Glutamatergic neuron (in vitro differentiated cells): ENCODE data around the gene ELMO1. TPM values are rescaled to one million over a fixed set of nuclear protein-coding genes. Genes with fewer than 3 reads are reported as not detected.

Experiments
- DNase-seq: peaks from one replicate; pipeline ENCODE4 v3.0.0; 2022
- H3K27ac Mint-ChIP-seq: one replicate; pipeline ENCODE4 v1.8.0; 2020; ENCODE audit warnings: mild to moderate bottlenecking, mixed read lengths, inconsistent platforms; ENCODE audit not compliant: unreplicated experiment
- H3K27me3 Mint-ChIP-seq: one replicate; pipeline ENCODE4 v1.8.0; 2020; ENCODE audit warnings: mild to moderate bottlenecking, moderate library complexity, mixed read lengths, inconsistent platforms; ENCODE audit not compliant: unreplicated experiment
- H3K36me3 Mint-ChIP-seq: one replicate; pipeline ENCODE4 v1.8.0; 2020; ENCODE audit warnings: mild to moderate bottlenecking, mixed read lengths, inconsistent platforms; ENCODE audit not compliant: unreplicated experiment
- H3K4me1 Mint-ChIP-seq: one replicate; pipeline ENCODE4 v1.8.0; 2020; ENCODE audit warnings: mild to moderate bottlenecking, low read depth, mixed read lengths, inconsistent platforms; ENCODE audit not compliant: unreplicated experiment
- H3K4me3 Mint-ChIP-seq: one replicate; pipeline ENCODE4 v1.8.0; 2020; ENCODE audit warnings: mild to moderate bottlenecking, mixed read lengths, inconsistent platforms; ENCODE audit not compliant: unreplicated experiment
- H3K9me3 Mint-ChIP-seq: one replicate; pipeline ENCODE4 v1.8.0; 2020; ENCODE audit warnings: mild to moderate bottlenecking, moderate library complexity, mixed read lengths, inconsistent platforms; ENCODE audit not compliant: unreplicated experiment
- CTCF ChIP-seq: fragments of 200-600 bp; sonication (generic); IDR thresholded peaks from one replicate; pipeline ENCODE4 v1.5.0; 2021; ENCODE audit not compliant: partially characterized antibody, unreplicated experiment
- total RNA-seq: library from RNA; stranded (reverse); fragmentation: NEBNext Ultra II Directional; extraction: Animal tissue kit (Norgen Biotek cat#: 25700); gene quantifications from one replicate; pipeline ENCODE4 v1.2.1, GENCODE V29; 2021; ENCODE audit not compliant: unreplicated experiment

ELMO1 gene
- total RNA-seq, 1 donor from 2014 or later: 5.5 TPM

- no peak for DNase-seq
- no peaks in the 10 kb centered on the region for H3K36me3 Mint-ChIP-seq
- no peak overlapping the region for H3K4me3 Mint-ChIP-seq
- H3K27me3 Mint-ChIP-seq: peaks cover 3% of the 10 kb centered on the region
- TF ChIP-seq CTCF: no peak
- peaks cover 16% of the 10 kb centered on the region for H3K4me1 Mint-ChIP-seq
- peaks cover 6% of the 10 kb centered on the region for H3K9me3 Mint-ChIP-seq
- H3K27ac Mint-ChIP-seq: no peak overlapping the region
These were observed 132.6 kb downstream of the ELMO1 start for GRCh38 chr7:37315772-37316715.

GRCh38 chr7:37312608-37313007 lies 136.1 kb downstream of the ELMO1 start:
- no peak for DNase-seq
- Mint-ChIP-seq H3K27me3 (peaks cover 3% of the 10 kb centered on the region), H3K36me3 (no peaks in the 10 kb centered on the region), H3K9me3 (peaks cover 6% of the 10 kb centered on the region), H3K4me3 (no peak overlapping the region), H3K27ac (no peak overlapping the region), H3K4me1 (peaks cover 19% of the 10 kb centered on the region)
- no peak for TF ChIP-seq CTCF

GRCh38 chr7:37311355-37311754 lies 137.3 kb downstream of the ELMO1 start:
- Mint-ChIP-seq H3K36me3 (no peaks in the 10 kb centered on the region), H3K27ac (peak overlapping the region; percentile 84), H3K27me3 (peaks cover 3% of the 10 kb centered on the region), H3K9me3 (peaks cover 3% of the 10 kb centered on the region), H3K4me1 (peaks cover 17% of the 10 kb centered on the region), H3K4me3 (peak overlapping the region; percentile 22)
- no peak for TF ChIP-seq CTCF
- peak; percentile 46 for DNase-seq

GRCh38 chr7:37310327-37311080 lies 138.2 kb downstream of the ELMO1 start:
- H3K4me3 Mint-ChIP-seq: no peak overlapping the region
- no peak overlapping the region for H3K27ac Mint-ChIP-seq
- peaks cover 3% of the 10 kb centered on the region for H3K27me3 Mint-ChIP-seq
- DNase-seq: no peak
- no peaks in the 10 kb centered on the region for H3K36me3 Mint-ChIP-seq
- H3K9me3 Mint-ChIP-seq: peaks cover 2% of the 10 kb centered on the region
- TF ChIP-seq CTCF: no peak
- H3K4me1 Mint-ChIP-seq: peaks cover 14% of the 10 kb centered on the region

- no peak overlapping the region for H3K27ac Mint-ChIP-seq
- H3K4me3 Mint-ChIP-seq: no peak overlapping the region
- no peaks in the 10 kb centered on the region for H3K36me3 Mint-ChIP-seq
- peaks cover 14% of the 10 kb centered on the region for H3K4me1 Mint-ChIP-seq
- TF ChIP-seq CTCF: no peak
- H3K27me3 Mint-ChIP-seq: peaks cover 3% of the 10 kb centered on the region
- DNase-seq: no peak
- H3K9me3 Mint-ChIP-seq: peaks cover 2% of the 10 kb centered on the region
These were observed 139.2 kb downstream of the ELMO1 start for GRCh38 chr7:37309493-37309892.
